ENCODE measurements around the gene NACC1.

Gene NACC1

DNA sequence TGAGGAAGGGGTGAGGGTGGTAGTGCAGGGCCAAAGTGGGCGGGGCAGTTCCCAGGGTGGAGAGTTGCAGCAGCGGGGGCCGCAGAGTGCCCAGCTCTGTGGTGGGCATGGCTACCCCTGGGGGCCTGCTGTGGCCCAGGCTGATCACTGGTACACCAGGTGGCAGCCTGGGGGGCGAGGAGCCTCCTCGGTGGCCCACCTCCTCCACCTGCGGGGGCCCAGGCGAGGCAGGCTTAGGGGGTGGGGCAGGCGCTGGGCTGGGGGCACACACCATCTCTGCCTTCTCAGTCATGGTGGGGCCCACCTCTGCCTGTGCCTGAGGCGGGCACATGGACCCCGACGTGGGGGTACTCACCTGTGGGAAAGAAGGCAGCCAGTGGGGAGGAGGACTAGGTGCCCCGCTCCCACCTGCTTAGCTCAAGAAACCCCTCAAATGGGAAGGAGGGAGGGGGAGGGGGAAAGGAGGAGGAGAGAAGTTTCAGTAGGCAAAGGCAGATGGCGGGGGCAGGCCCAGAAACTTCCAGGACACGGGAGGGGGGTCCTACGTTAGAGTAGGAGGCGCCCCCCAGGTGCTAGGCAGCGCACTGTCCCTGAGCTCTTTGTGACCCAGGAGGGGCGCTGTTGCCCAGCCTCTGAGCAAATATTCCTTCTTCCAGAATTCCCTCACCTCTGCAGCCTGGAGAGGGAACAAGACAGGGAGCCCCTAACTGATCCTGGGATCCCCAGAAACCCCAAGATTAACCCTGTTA lies 17.0 kb upstream of the NACC1 start:
- DNase-seq = no peak

- DNase-seq = no peak
Measured at GRCh38 chr19:13101590-13102415, 16.3 kb upstream of the NACC1 start.

DNA sequence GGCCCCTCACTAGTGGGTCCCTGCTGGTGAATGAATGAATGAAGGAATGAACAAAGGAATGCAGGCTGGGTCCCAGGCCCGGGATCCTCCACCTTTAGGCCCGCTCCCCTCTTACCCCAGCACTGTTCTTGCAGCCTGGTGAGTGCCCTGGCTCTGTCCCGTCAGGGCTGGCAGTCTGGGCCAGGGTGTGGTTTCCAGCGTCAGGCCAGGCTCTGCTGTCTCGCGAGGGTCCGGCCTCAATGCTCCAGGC lies 15.7 kb upstream of the NACC1 start:
- no peak for DNase-seq

- no peak for DNase-seq
Measured at GRCh38 chr19:13102666-13103580, 15.1 kb upstream of the NACC1 start, which contains the start of gene LYL1. LYL1 (minus strand) TSS chr19:13102858; CDS start chr19:13101171, 1,687 bp downstream.

- no peak for DNase-seq
Measured at GRCh38 chr19:13103581-13104359, 14.3 kb upstream of the NACC1 start.

DNA sequence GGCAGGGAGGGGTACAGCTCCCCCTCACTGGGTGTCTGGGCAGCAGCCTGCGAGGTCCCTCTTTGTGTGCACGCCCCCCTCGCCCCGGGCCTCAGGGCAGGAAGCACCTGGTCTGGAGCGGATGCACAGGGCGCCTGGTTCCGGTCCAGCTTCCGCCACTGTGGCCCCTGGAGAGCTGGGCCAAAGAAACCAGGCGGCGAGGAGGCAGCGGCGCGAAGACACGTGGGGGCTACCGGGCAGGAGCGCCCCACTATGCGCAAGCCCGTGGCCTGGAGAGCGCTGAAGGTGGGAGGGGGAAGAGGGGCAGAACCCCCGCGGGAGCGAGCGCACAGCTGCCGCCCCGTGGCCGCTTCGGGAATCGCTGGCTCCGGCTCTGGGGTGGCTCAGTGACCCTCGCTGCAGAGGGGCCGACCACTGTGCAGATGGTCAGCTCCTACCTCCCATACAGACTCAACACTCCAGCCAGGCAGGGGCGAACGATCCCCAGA lies 13.7 kb upstream of the NACC1 start:
- DNase-seq = peak; percentile 56

DNA sequence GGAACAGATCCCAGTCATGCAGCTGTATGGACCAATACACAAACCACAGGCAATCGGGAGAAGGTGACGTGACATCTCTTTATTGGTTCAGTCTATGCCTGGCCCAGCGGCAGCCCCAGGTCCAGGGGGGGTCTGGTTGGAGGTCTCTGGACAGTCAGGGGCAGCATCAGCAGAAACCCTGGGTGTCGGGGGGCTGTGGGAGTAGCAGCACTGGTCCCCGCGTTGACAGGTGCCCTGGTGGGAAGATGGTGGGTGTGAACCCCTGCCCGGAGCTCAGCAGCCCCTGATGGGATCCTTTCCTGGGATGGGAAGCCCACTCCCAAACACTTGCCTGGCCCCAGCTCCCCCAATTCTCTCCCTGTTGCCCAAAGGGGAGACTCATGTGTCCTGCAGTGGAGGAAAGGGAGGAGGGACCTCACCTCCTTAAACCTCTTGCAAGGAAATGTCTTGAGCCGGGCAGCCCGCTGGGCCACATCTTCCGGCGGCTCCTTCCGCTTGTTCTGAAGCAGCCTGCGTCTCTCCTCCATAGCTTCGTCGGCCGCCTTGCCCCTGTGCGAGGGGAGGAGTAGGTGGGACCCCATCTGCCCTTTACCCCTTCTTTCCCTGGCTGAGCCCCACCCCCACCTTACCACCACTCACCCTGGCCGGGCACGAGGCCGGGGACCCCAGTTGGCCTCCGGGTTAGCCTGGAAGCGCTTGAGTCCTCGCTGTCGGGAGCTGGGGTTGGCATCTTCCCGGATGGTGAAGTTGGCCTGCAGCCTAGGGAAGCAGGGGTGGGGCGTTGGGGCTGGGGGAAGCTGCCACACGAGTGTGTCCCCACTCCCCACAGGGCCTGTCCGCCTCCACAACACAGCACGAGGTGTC lies 13.0 kb upstream of the NACC1 start:
- DNase-seq = no peak

DNA sequence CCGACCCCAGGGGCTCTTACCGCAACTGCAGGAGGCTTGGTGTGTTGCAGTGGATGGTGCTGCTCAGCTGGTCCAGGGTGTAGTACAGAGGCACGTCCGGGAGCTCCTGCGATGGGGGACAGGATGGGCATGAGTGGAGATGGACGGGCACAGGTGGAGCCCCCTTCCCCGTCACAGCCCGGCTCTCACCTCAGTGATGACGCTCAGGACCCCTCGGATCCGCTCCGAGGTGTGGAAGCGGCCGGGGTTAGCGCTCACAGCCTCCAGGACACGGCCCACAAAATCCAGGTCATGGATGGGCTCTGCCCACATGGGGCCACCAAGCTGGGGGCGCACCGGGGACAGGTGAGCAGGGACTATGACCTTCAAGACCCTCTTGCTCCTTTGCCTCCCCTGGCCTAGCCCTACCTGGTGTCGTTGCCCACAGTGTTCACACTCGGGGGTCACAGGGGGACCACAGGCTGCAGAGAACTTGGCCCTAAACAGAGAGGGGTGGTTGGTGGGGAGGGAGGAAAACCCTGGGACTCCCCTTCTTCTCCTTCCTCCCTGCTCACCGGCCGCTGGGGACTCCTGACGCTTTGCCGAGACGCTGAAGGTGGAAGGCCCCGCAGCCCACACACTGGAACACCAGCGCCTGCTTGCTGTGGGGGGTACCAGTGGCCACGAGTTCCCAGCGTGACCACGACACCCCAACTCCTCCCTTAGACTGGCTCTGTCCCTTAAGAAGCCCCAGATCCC lies 8.5 kb upstream of the NACC1 start:
- DNase-seq = no peak

GRCh38 chr19:13110099-13110610 lies 7.9 kb upstream of the NACC1 start:
- DNase-seq = no peak

DNA sequence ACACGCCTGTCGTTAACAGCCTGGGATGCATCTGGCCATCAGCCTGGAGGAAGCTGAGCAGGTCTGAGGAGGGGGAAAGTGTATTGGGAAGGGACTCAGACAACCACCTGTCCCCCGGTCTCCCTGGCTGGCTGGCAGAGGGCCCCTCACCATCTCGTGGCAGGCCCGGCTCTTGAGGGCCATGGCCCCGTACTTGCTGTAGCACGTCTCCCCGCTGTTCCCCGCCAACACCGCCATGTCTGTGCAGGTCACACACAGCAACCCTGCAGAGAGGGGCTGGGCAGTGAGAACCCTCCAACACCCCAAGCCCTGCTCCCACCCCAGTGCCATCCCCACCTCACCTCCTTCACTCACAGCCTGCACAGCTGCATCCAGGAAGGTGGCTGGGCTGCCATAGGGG lies 5.5 kb upstream of the NACC1 start:
- no peak for DNase-seq

GRCh38 chr19:13115936-13116281 lies 2.2 kb upstream of the NACC1 start:
- DNase-seq = no peak

DNA sequence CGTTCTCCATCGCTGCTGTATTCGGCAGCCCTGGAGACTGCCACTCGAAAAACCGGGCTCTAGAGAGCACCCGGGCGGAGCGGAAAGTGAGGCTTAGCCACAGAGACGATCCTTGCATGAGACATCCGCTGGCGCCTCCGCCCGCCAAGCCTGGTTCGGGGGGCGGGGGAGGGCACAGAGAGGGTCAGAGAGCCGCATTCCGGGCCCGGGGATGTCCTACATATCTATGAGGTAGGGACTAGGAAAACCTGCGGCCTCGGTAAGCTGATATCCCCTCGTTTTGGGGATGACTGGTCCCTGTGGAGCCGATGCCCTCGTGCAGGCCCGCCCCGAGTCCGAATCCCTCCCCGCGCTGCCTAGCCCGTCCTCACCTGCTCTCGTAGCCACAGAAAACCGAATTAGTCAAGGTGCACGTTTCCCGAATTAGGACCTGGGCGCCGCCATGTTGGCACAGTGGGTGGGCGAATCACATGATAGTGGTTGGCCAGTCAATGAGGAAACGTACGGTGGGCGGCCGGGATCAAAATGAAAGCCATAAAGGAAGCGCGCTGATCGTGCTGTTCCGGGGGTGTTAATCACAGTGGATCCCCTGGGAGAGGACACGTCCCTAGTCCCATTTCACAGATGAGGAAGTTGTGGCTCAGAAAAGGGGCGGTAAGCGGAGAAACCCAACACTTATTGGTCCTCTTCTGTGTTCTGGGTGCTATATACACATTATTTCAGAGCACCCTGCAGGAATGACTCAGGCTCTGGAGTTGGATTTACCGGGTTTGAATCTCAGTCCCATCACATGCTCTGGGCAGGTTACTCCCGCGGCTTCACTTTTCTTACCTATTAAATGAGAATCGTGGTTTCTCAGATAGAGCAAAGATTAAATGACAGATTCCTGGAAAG lies 1.5 kb upstream of the NACC1 start, which contains the start of gene TRMT1:
TRMT1 (minus strand) TSS at position 459 of the 894 bp plus-strand sequence; CDS start at position 118, 341 bp downstream.
- DNase-seq = peak; percentile 95

GRCh38 chr19:13117176-13117771 lies 790 bp upstream of the NACC1 start:
- no peak for DNase-seq

GRCh38 chr19:13118424-13119193 lies 545 bp downstream of the NACC1 start:
- peak; percentile 31 for DNase-seq

DNA sequence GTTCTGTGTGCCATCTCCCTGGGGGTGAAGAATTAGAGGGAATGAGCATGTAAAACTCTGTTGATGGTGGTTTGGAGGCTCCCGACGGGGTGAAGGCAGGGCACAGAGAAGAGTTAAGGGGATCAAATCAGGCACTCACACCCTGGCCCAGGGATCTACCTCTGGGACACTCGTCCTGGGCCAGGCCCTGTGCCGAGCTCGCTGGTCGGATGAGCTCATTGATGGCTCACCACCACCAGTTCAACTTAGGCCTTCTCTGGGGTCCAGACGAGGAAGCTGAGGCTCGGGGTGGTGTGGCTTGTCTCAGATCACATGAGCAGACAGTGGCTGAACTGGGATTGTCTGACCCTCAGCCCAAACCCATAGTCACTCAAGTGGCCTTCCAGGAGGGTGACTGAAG lies 1.6 kb downstream of the NACC1 start:
- DNase-seq = no peak

- DNase-seq = no peak
Measured at GRCh38 chr19:13120031-13120430, 2.0 kb downstream of the NACC1 start.

- DNase-seq = no peak
Measured at GRCh38 chr19:13120817-13121216, 2.8 kb downstream of the NACC1 start.

Measured in stimulated activated naive CD4-positive, alpha-beta T cell treated with Interleukin-2 at 50 U/mL for 16 hours (primary cell).